IPS-NIHi11 (cell line): ENCODE measurements around the gene FCHSD1.

Source experiments
- DNase-seq: peaks from one replicate; pipeline ENCODE4 v3.0.0; 2012; ENCODE audit warnings: mixed read lengths, low spot score

The FCHSD1 gene

GRCh38 chr5:141672841-141673813, 21.9 kb upstream of the FCHSD1 start:
- no peak for DNase-seq

GRCh38 chr5:141672071-141672840, 21.0 kb upstream of the FCHSD1 start:
- no peak for DNase-seq

GRCh38 chr5:141669520-141669919, 18.3 kb upstream of the FCHSD1 start:
- no peak for DNase-seq

- DNase-seq, result no peak
These were observed 17.5 kb upstream of the FCHSD1 start for GRCh38 chr5:141668601-141669265.

GRCh38 chr5:141665995-141666940, 15.1 kb upstream of the FCHSD1 start:
- DNase-seq, result no peak

GRCh38 chr5:141664733-141665461, 13.7 kb upstream of the FCHSD1 start:
- DNase-seq, result peak; percentile 88

GRCh38 chr5:141663506-141663905, 12.3 kb upstream of the FCHSD1 start:
- DNase-seq, result no peak

GRCh38 chr5:141662028-141662427, 10.8 kb upstream of the FCHSD1 start:
- no peak for DNase-seq

- no peak for DNase-seq
These were observed 6.8 kb upstream of the FCHSD1 start for GRCh38 chr5:141657937-141658545.

- no peak for DNase-seq
These were observed 6.2 kb upstream of the FCHSD1 start for GRCh38 chr5:141657404-141657803.

GRCh38 chr5:141656396-141656795, 5.2 kb upstream of the FCHSD1 start:
- DNase-seq, result no peak

- no peak for DNase-seq
These were observed 3.8 kb upstream of the FCHSD1 start for GRCh38 chr5:141655020-141655419.

GRCh38 chr5:141654298-141654697, 3.1 kb upstream of the FCHSD1 start:
- no peak for DNase-seq

GRCh38 chr5:141651728-141652105, 499 bp upstream of the FCHSD1 start:
- peak; percentile 41 for DNase-seq

- no peak for DNase-seq
These were observed 1.2 kb downstream of the FCHSD1 start for GRCh38 chr5:141649972-141650371.

- no peak for DNase-seq
These were observed 2.0 kb downstream of the FCHSD1 start for GRCh38 chr5:141649056-141649688.

- DNase-seq, result no peak
These were observed 3.4 kb downstream of the FCHSD1 start for GRCh38 chr5:141647851-141648250.

GRCh38 chr5:141647242-141647641, 4.0 kb downstream of the FCHSD1 start:
- no peak for DNase-seq

GRCh38 chr5:141646026-141646425, 5.2 kb downstream of the FCHSD1 start:
- DNase-seq, result no peak
